HL-60 (cell line): ENCODE measurements around the gene IMPDH1.

ENCODE experiments used
- TF ChIP-seq, protein P1 (sequence below): IDR thresholded peaks from one replicate; pipeline ENCODE4 v1.5.1; 2011; ENCODE audit warnings: low read length, control low read depth, inconsistent platforms; ENCODE audit not compliant: insufficient read depth
- TF ChIP-seq, protein P2 (sequence below): IDR thresholded peaks from 2 replicates; pipeline ENCODE4 v1.6.1; 2012; ENCODE audit warnings: low read depth; ENCODE audit not compliant: insufficient replicate concordance

DNA sequence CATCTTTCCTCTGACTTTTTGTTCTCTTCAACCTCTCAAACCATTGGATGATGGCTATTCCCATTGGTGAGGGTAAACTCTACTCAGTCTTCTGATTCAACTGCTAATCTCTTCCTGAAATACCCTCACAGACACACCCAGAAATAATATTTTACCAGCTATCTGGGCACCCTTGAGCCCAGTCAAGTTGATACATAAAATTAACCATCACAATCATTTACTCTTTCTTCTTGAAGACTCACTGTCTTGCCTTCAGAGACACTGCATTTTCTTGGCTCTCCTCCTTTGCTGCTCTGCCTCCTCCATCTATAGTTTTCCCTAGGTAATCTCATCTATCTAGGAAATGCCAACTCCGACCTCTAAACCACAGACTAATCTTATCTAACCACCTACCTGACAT is 35.7 kb downstream of the IMPDH1 start:
- TF ChIP-seq, protein P1, sequence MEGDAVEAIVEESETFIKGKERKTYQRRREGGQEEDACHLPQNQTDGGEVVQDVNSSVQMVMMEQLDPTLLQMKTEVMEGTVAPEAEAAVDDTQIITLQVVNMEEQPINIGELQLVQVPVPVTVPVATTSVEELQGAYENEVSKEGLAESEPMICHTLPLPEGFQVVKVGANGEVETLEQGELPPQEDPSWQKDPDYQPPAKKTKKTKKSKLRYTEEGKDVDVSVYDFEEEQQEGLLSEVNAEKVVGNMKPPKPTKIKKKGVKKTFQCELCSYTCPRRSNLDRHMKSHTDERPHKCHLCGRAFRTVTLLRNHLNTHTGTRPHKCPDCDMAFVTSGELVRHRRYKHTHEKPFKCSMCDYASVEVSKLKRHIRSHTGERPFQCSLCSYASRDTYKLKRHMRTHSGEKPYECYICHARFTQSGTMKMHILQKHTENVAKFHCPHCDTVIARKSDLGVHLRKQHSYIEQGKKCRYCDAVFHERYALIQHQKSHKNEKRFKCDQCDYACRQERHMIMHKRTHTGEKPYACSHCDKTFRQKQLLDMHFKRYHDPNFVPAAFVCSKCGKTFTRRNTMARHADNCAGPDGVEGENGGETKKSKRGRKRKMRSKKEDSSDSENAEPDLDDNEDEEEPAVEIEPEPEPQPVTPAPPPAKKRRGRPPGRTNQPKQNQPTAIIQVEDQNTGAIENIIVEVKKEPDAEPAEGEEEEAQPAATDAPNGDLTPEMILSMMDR: no peak
- TF ChIP-seq, protein P2, sequence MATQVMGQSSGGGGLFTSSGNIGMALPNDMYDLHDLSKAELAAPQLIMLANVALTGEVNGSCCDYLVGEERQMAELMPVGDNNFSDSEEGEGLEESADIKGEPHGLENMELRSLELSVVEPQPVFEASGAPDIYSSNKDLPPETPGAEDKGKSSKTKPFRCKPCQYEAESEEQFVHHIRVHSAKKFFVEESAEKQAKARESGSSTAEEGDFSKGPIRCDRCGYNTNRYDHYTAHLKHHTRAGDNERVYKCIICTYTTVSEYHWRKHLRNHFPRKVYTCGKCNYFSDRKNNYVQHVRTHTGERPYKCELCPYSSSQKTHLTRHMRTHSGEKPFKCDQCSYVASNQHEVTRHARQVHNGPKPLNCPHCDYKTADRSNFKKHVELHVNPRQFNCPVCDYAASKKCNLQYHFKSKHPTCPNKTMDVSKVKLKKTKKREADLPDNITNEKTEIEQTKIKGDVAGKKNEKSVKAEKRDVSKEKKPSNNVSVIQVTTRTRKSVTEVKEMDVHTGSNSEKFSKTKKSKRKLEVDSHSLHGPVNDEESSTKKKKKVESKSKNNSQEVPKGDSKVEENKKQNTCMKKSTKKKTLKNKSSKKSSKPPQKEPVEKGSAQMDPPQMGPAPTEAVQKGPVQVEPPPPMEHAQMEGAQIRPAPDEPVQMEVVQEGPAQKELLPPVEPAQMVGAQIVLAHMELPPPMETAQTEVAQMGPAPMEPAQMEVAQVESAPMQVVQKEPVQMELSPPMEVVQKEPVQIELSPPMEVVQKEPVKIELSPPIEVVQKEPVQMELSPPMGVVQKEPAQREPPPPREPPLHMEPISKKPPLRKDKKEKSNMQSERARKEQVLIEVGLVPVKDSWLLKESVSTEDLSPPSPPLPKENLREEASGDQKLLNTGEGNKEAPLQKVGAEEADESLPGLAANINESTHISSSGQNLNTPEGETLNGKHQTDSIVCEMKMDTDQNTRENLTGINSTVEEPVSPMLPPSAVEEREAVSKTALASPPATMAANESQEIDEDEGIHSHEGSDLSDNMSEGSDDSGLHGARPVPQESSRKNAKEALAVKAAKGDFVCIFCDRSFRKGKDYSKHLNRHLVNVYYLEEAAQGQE: no peak
